Endothelial cell of hepatic sinusoid (primary cell): ENCODE data around the gene TMEM39B.
"Not testable (repeated sequence)": the region's sequence is repeated elsewhere in the genome, so short reads cannot be mapped to it uniquely, and the experiment has no call there.

Experiments used
- in situ Hi-C: cut with HindIII; loops from 2 replicates; pipeline ENCODE4 v1.10.0; 2017; ENCODE audit warnings: low sequenced_read_pairs

The TMEM39B gene

DNA sequence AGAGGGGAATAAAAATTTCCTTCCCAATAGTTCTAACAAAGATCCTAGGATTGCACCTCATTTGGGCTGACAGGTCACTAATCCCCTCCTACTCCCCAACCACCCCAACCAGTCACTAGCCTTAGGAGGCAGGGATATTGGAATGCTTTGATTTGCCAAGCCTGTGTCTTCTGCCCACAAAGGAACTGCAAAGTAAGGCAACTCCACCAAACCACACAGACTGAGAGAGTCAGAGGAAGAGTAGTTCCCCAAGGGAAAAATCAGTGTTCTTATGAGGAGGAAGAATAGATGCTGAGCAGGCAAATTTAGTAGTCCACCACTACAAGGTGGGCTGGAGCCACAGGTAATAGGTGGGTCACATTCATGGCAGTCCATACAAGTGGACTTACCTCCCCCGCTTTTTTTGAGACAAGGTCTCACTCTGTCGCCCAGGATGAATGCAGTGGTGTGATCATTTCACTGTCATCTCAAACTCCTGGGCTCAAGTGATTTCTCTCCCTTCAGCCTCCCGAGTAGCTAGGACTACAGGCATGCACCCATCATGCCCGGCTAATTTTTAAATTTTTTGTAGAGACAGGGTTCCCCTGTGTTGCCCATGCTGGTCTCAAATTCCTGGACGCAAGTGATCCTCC is 3.7 kb upstream of the TMEM39B start:
- in situ Hi-C loops: no loop called here

DNA sequence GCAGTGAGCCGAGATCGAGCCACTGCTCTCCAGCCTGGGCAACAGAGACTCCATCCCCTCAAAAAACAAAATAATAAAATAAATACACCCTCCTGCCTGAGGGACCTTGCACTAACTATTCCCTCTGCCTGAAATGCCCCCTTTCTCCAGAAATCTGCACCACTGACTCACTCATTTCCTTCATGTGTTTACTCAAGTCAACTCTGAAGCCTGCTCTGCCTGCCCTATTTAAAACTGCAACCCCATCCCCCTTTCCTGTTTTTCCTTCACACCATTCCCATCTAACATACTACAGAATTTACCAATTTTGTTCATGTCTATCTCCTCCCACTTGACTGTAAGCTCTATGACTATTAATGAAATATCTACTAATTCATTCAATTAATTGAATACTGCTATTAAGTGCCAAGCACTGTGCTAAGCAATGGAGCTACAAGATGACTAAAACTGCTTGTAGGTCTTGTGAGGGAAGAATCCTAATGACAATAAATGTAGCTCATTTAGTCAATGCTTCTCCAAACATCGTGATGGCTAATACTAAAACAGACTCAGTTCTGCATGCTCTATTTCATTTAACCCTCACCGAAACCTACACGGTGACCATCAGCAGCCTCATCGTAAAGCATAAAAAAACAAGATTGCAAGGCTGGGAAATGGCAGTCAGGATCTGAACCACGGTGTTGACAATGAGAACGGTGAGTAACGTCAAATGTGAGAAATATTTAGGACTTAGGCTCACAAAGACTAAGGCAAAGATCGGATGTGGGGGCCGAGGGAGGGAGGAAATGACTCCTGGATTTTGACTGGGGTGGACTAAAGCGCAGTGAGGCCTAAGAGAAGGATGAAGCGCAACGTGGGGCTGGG is 749 bp upstream of the TMEM39B start:
- in situ Hi-C loops: no loop called here

DNA sequence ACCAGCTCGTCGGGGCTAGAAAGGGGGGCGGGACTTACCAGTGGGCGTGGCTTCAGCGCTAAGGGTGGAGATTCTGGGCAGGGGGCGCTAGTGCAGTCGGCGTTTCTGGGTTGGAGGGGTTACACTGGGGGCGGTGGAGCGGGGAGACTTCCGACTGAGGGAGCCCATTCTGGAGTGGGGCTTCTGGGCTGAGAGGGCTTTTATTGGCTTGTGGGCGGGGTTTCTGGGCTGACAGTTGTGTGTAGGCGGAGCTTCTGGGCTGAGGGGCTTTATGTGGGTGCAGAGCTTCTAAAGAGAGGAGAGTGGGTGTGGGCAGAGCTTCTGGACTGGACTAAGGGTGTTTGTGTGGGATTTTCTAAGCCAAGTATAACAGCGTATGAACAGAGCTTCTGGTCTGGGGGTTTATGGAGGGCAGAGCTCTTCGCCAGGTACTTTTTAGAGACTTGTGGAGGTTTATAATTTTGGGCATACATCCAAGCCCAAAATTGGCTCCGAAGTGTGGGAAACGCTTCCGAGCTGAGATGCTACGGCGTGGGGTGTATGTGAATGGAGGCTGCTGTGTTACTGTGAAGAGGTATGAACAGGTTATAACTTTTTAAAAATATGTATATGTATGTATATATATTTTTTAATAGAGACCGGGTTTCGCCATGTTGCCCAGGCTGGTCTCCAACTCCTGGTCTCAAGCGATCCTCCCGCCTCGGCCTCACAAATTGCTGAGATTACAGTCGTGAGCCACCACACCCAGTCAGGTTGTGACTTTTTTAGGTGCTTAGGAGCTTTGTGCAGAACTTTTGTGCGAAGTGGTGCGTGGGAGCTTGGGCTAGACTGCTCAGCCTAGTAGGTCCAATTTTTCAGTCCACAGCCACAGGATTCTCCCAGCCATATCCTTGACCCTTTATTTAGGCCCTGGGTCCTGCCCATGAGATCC is 825 bp downstream of the TMEM39B start:
- in situ Hi-C loops: no loop called here

DNA sequence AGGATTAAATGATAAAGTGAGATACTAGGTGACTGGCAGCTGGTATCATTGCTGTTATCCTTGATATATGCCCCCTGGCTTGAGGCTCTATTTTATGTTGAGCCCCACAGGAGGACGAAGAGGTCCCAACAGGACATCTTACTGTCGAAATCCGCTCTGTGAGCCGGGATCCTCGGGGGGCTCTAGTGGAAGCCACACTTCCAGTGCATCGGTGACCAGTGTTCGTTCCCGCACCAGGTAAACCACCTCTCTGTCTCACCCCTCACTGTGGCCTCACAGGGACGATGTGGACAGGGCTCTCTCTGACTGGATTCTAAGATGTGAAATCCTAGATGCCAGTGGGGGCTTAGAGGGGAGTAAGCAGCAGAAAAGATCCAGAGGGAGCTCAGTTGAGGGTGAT is 2.1 kb downstream of the TMEM39B start:
- in situ Hi-C loops: no loop called here

DNA sequence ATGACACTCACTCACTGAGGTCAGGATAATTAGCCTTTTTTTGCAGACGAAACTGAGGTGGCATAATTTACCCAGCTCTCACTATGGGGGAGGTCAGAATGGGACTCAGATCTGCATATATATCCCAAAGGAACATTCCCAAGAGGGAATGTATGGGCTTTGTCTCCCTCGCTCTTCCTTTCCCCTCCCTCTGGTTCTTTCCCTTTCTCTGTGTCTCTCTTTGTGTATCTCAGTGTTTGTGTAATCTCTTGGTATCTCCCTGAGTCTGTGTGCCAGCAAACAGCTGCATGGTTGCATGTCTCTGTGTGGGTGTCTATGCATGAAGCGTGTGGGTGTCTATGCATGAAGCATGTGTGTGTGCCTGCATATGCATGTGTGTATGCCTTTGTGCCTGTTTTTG is 4.7 kb downstream of the TMEM39B start:
- in situ Hi-C loops: no loop called here

DNA sequence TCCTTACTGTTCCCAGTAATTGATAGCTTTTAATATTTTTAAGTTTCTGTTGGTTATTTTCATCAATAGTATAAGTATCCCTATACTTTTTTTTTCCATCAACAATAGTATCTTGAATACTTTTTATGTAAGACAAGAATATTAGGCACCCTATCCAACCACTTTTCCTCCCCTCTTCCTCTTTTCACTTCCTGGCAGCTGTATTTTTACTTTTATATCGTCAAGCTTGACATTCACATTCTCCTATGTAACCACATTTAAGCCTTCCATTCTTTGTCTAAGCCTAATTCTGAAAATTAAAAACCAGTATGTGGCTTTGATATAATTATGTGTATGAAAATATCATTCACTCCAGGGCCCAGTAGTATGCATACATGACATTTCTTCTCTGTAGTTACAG is 9.3 kb downstream of the TMEM39B start:
- in situ Hi-C loops: no loop called here

DNA sequence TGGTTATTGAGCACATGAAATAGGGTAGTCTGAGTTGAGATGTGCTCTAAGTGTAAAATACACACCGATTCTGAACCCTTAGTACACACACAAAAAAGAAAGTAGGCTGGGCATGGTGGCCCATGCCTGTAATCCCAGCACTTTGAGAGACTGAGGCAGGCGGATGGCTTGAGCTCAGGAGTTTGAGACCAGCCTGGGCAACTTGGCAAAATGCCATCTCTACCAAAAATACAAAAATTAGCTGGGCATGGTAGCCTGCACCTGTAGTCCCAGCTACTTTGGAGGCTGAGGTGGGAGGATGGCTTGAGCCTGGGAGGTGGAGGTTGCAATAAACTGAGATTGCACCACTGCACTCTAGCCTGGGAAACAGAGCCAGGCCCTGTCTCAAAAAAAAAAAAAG is 13.6 kb downstream of the TMEM39B start:
- in situ Hi-C loops: not testable (repeated sequence)

DNA sequence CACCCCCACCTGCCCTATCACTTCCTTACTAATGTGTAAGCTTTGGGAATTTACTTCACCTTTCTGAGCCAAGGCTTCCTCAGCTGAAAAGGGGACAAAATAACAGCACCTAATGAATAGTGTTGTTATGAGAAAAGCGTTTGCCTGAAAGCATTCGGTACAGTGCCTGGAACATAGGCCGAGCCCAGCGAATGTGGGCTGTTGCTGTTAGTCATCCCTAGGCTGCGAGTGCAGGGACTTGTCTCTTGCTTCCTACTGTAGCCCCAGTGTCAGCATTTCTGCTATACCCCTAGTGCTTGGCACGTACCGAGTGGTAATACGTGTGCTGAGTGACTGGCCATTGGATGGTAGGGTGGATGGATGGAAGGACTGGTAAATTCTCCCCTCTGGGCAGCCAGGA is 18.4 kb downstream of the TMEM39B start:
- in situ Hi-C loops: no loop called here

DNA sequence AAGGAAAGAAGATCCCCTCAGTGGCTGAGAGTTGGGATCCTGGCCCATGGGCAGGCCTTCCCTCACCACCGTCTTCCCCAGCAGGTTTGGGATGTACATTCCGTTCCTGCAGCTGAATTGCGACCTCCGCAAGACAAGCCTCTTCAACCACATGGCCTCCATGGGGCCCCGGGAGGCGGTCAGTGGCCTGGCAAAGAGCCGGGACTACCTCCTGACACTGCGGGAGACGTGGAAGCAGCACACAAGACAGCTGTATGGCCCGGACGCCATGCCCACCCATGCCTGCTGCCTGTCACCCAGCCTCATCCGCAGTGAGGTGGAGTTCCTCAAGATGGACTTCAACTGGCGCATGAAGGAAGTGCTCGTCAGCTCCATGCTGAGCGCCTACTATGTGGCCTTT is 18.9 kb downstream of the TMEM39B start:
- in situ Hi-C loops: no loop called here

DNA sequence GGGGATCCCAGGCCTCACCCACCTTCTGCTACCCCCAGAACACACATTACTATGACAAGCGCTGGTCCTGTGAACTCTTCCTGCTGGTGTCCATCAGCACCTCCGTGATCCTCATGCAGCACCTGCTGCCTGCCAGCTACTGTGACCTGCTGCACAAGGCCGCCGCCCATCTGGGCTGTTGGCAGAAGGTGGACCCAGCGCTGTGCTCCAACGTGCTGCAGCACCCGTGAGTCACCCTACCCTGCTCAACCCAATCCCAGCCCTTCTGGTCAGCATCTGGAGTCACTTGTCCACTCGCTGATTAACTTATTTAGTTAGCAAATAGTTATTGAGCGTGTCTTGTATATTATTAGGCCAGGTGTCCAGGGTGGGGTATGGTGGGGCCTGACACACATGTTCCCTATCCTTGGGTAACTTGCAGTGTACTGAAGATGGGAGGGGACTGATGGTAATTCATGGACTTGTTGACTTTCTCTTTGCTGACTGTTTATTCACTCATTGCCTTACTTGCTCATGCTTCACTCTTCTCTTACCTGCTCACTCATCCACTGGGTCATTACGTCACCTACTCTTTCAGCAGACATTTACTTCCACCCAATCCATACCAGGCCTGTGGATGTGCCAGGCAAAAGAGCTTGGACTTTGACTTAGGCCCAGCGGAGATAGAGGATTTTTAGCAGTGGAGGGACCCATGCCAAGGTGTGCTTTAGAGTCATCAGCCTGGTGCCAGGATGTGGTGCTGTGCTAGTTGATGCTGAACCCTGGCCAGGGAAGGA is 22.2 kb downstream of the TMEM39B start:
- in situ Hi-C loops: no loop called here

DNA sequence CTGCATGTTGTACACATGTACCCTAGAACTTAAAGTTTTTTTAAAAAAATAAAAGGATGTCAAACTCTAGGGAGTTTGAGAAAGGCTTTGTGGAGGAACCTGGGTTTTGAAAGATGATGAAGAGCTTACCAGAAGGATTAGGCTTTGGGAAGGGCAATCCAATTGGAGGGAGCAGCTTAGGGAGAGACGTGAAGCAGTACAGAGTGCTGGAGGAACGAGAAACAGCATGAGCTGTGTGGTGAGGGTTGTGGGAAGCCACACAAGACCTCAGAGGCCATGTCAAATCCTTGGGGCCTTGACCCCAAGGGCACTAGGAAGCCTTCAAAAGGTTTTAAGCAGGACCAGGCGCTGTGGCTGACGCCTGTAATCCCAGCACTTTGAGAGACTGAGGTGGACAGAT is 26.7 kb downstream of the TMEM39B start:
- in situ Hi-C loops: no loop called here

DNA sequence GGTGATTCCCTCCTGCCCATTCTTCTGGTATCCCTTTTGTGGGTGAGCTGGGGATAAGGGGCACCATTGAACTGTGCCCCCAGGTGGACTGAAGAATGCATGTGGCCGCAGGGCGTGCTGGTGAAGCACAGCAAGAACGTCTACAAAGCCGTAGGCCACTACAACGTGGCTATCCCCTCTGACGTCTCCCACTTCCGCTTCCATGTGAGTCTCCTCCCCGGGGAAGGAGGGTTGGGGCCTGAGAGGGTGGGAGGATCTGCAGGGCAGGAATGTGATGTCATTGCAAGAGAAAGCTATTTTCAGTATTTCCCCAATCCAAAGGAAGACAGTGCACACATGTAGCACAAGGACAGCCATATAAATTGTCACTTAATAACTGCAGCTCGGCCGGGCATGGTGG is 27.6 kb downstream of the TMEM39B start:
- in situ Hi-C loops: no loop called here

DNA sequence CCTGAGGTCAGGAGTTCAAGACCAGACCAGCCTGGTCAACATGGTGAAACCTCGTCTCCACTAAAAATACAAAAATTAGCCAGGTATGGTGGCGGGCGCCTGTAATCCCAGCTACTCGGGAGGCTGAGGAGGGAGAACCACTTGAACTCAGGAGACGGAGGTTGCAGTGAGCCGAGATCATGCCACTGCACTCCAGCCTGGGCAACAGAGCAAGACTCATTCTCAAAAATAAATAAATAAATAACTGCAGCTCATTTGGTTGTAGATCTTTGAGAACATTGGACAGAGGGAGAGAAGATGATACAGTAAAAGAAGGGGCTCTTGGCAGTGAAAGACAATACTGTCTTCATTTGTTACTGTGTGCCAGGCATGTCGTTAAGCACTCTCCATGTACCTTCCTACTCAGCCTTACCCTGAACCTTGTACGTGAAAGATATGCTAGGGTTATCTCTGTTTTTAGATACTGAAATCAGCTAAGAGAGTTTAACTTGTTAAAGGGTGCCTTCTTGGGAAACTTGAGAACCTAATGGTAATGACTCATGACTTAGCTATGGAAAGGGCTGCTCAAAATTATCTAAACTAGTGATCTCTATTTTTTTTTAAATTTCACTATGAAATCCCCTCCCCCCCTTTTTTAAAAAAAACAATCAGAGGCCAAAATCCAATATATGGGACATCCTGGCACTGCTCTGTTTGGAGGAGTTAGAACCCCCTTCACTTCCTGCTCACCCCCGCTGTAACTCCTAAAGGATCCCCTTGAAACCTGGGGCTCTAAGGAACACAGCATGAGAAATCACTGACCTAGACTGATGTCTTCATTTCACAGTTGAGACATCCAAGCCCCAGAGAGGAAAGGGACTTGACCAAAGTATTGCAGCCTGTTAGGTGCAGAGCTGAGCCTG is 28.3 kb downstream of the TMEM39B start:
- in situ Hi-C loops: no loop called here

DNA sequence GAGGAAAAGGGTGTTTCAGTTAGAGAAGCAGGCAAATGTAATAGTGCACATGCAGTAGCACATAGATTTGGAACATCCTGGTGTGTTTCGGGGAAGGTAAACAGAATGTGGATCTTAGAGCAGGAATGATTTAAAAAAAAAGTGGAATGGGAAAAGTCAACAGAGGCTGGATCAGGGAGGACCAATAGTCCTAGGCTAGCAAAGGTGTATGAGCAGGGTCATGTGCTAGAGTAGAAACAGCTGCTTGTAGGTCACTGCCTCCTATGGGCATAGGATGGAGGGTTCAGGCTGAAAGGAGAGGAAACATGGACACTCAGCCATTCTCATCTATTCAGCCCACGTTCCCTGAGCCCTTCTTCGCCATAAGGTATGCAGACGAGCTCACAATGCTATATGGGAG is 31.4 kb downstream of the TMEM39B start:
- in situ Hi-C loops: no loop called here

DNA sequence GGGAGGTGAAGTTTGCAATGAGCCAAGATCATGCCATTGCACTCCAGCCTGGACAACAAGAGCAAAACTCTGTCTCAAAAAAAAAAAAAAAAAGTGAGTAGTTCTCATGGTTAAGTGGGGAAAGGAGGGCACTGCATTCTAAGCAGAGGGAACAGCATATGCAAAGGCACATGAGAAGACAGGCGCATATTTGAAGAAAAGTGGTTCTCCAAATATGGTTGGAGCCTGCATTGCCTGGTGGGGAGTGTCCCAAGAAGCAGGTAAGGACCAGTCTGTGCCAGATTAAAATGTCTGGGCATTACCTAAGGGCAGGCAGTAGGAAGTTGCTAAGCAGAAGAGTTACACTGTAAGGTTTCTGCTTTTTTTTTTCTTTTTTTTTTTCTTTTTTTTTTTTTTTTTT is 32.6 kb downstream of the TMEM39B start:
- in situ Hi-C loops: no loop called here

DNA sequence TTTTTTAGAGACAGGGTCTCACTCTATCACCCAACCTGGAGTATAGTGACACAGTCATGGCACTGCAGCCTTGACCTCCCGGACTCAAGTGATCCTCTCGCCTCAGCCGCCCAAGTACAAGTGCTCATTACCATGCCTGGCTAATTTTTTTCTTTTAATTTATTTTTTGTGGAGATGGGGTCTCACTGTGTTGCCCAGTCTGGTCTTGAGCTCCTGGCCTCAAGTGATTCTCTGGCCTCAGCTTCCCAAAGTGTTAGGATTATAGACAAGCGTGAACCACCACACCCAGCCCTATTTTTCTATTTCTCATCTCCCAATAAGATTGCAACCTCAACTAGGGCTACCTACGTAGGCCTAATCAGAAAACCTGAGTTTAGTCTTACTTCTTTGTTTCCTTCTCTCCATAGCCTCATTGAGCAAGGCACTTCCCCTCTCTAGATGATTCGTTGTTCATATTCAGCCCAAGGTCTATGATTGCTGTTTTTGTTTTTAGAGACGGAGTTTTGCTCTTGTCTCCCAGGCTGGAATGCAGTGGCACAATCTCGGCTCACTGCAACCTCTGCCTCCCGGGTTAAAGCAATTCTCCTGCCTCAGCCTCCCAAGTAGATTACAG is 34.0 kb downstream of the TMEM39B start:
- in situ Hi-C loops: no loop called here

DNA sequence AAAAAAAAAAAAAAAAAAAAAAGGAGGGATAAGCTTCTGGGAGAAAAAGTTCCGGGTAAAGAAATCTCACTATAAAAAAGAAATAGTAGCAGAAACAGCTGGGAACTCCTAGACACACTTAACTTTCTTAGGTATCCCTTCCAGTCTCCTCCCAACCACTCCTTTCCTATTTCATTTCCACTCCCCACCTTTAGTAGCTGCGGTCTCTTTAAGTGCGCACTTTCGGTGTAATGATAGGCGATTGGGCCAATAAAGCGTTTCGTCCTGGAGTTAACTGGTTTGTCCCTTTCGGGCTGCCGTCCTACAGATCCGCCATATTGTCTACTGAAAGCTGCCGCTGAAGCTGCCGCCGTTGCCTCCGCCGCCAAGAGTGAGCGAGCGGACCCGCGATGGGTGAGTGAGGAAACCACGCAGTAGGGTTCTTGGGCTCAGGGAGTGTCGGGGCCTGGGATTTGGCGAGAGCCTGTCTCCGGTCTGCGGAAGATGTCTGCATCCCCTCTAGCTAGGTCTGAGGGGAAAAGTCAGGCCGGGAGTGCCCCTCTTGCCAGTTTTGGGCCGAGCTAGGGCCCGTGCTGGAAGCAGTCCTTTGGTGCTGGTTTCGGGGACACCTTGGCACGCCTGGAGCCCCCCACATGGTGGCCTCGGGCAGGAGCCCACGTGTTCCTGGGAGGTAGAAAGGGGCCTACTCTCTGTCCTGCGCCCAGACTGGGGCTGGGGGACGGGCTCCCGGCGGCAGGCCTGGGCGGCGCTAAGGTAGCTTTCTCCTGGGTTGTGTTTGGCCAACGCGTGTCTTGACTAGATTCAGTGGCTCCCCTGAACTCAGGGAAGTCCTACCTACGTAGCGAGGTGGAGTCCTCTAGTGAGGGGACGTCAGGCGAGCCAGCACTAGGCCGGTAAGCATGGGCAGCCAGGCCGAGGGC is 35.3 kb downstream of the TMEM39B start, which contains the start of gene KPNA6:
Gene KPNA6 (plus strand): TSS at position 315 of the 920 bp plus-strand sequence. CDS start 75 bp downstream, at position 390.
- in situ Hi-C loops: no loop called here

DNA sequence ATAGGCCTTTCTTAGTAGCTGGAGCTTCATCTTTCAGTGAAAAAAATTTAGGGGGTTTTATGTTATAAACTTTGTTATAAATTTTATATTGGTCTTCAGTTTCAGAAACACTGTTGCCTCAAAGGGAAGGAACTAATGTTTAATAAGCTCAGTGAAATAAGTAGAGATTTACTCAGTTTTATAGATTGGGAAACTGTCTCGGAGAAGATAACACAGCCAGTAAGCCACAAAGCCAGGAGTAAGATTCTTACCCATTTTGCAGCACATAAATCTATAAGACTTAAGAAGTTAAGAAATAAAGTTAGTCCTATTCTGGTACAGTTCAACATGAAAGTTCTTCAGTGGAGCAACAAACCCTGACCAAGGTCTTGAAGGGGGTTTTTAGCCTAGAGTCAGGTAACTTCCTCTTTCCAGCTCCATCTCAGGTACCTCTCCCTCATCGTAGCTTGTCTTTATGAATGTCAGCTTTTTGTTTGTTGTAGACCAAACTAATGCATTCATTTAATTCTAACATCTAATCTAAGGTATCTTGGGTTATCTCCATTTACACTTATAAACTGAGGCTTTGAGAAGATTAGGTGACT is 38.4 kb downstream of the TMEM39B start:
- in situ Hi-C loops: no loop called here
